Measurements from ENCODE around the gene HTR3B. TPM values are rescaled to one million over a fixed set of nuclear protein-coding genes. Genes with fewer than 3 reads are reported as not detected.

The HTR3B gene, protein sequence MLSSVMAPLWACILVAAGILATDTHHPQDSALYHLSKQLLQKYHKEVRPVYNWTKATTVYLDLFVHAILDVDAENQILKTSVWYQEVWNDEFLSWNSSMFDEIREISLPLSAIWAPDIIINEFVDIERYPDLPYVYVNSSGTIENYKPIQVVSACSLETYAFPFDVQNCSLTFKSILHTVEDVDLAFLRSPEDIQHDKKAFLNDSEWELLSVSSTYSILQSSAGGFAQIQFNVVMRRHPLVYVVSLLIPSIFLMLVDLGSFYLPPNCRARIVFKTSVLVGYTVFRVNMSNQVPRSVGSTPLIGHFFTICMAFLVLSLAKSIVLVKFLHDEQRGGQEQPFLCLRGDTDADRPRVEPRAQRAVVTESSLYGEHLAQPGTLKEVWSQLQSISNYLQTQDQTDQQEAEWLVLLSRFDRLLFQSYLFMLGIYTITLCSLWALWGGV
- 0.10 and 0.22 TPM in 2 replicates for total RNA-seq

GRCh38 chr11:113904379-113905101 is at the start of gene HTR3B:
HTR3B (plus strand) TSS chr11:113904796; CDS start chr11:113904934, 138 bp downstream.
- ATAC-seq (ENCODE audit: low read depth), result no peak
- peaks cover 5% of the 10 kb centered on the region for H3K4me1 Mint-ChIP-seq
- CTCF ChIA-PET, result interaction anchor here (0.9 to 4.0 kb wide), 2 partner anchors 8 to 357 kb away, joined by 3 to 19 read pairs; no protein-coding TSS in a partner anchor

DNA sequence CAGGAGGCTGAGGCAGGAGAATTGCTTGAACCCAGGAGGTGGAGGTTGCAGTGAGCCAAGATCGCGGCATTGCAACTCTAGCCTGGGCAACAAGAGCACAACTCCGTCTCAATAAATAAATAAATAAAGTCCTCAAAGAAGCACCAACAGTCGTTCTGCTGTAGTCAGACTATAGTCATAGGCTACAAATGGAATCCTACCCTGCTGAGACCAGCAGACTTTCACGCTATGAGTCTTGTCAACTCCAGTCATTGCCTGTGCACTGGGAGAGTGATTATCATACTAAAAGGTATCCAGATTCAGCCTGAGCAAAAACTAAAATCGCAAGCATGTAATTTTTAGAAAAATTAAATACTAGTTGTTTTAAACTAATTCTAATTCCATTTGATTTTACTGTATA is 48.8 kb upstream of the HTR3B start:
- ATAC-seq (ENCODE audit: low read depth) (no peak), DNase-seq (no peak)
- H3K4me1 Mint-ChIP-seq, result peaks cover 22% of the 10 kb centered on the region
- no peaks in the 10 kb centered on the region for H3K9me3 Mint-ChIP-seq
- H3K27me3 Mint-ChIP-seq, result no peaks in the 10 kb centered on the region
- peaks cover 31% of the 10 kb centered on the region for H3K36me3 Mint-ChIP-seq (ENCODE audit: low read depth)
- no peak overlapping the region for H3K4me3 Mint-ChIP-seq
- CTCF ChIA-PET, result no interaction called here
- POLR2A ChIA-PET, result no interaction called here
- TF ChIP-seq, protein P1, sequence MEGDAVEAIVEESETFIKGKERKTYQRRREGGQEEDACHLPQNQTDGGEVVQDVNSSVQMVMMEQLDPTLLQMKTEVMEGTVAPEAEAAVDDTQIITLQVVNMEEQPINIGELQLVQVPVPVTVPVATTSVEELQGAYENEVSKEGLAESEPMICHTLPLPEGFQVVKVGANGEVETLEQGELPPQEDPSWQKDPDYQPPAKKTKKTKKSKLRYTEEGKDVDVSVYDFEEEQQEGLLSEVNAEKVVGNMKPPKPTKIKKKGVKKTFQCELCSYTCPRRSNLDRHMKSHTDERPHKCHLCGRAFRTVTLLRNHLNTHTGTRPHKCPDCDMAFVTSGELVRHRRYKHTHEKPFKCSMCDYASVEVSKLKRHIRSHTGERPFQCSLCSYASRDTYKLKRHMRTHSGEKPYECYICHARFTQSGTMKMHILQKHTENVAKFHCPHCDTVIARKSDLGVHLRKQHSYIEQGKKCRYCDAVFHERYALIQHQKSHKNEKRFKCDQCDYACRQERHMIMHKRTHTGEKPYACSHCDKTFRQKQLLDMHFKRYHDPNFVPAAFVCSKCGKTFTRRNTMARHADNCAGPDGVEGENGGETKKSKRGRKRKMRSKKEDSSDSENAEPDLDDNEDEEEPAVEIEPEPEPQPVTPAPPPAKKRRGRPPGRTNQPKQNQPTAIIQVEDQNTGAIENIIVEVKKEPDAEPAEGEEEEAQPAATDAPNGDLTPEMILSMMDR (IDR thresholded peaks at IDR 0.05), result no peak
- no peak overlapping the region for H3K27ac Mint-ChIP-seq
- intact Hi-C loops (cut with micrococcal nuclease), result no loop called here

More at GRCh38 chr11:113904379-113905101, at the start of gene HTR3B:
- Mint-ChIP-seq H3K4me3 (no peak within 1 kb of the TSS), H3K9me3 (no peaks in the 10 kb centered on the region), H3K27me3 (peaks cover 5% of the 10 kb centered on the region), H3K27ac (no peak within 1 kb of the TSS), H3K36me3 (ENCODE audit: low read depth) (no peaks in the 10 kb centered on the region)
- TF ChIP-seq, protein P1 (IDR thresholded peaks at IDR 0.05), result no peak
- POLR2A ChIA-PET, result no interaction called here
- intact Hi-C loops (cut with micrococcal nuclease), result no loop called here
- DNase-seq, result no peak

- no peak overlapping the region for H3K27ac Mint-ChIP-seq
- ChIA-PET CTCF (interaction anchor here (0.7 kb wide), 1 partner anchor 60 kb away, joined by 3 read pairs; no protein-coding TSS in a partner anchor), POLR2A (interaction anchor here (0.7 kb wide), 1 partner anchor 17 kb away, joined by 8 read pairs; no protein-coding TSS in a partner anchor)
- H3K36me3 Mint-ChIP-seq (ENCODE audit: low read depth), result peaks cover 21% of the 10 kb centered on the region
- TF ChIP-seq, protein P1 (IDR thresholded peaks at IDR 0.05), result no peak
- no peaks in the 10 kb centered on the region for H3K27me3 Mint-ChIP-seq
- no peaks in the 10 kb centered on the region for H3K9me3 Mint-ChIP-seq
- H3K4me1 Mint-ChIP-seq, result peaks cover 29% of the 10 kb centered on the region
- H3K4me3 Mint-ChIP-seq, result no peak overlapping the region
- ATAC-seq (ENCODE audit: low read depth) (no peak), DNase-seq (no peak)
- intact Hi-C loops (cut with micrococcal nuclease), result no loop called here
Observed at GRCh38 chr11:113856966-113857759, 47.4 kb upstream of the HTR3B start.

GRCh38 chr11:113859665-113860064 is 44.9 kb upstream of the HTR3B start:
- ATAC-seq (ENCODE audit: low read depth) (no peak), DNase-seq (no peak)
- Mint-ChIP-seq H3K9me3 (no peaks in the 10 kb centered on the region), H3K4me3 (no peak overlapping the region), H3K4me1 (peaks cover 35% of the 10 kb centered on the region), H3K27ac (no peak overlapping the region), H3K36me3 (ENCODE audit: low read depth) (peaks cover 20% of the 10 kb centered on the region), H3K27me3 (no peaks in the 10 kb centered on the region)
- CTCF ChIA-PET, result no interaction called here
- TF ChIP-seq, protein P1 (IDR thresholded peaks at IDR 0.05), result no peak
- intact Hi-C loops (cut with micrococcal nuclease), result no loop called here
- POLR2A ChIA-PET, result interaction anchor here (1.1 kb wide), 1 partner anchor 15 kb away, joined by 4 read pairs; the partner anchor contains the start of gene USP28
